HG03565 (cell line): Measurements from ENCODE around the gene WIPF3.
"Not testable (repeated sequence)": the region's sequence is repeated elsewhere in the genome, so short reads cannot be mapped to it uniquely, and the experiment has no call there.

Experiments
- ATAC-seq: cut with Tn5 transposase; IDR thresholded peaks from one replicate; pipeline ENCODE4 v1.9.1; 2021; ENCODE audit warnings: mild to moderate bottlenecking, moderate library complexity; ENCODE audit not compliant: unreplicated experiment

The WIPF3 gene

GRCh38 chr7:29875741-29876140, 69.4 kb downstream of the WIPF3 start:
- ATAC-seq, result no peak

- no peak for ATAC-seq
Measured at GRCh38 chr7:29877196-29877595, 70.9 kb downstream of the WIPF3 start.

- no peak for ATAC-seq
Measured at GRCh38 chr7:29878081-29878688, 71.9 kb downstream of the WIPF3 start.

- ATAC-seq, result no peak
Measured at GRCh38 chr7:29879609-29880008, 73.3 kb downstream of the WIPF3 start.

GRCh38 chr7:29881724-29882123, 75.4 kb downstream of the WIPF3 start:
- no peak for ATAC-seq

- no peak for ATAC-seq
Measured at GRCh38 chr7:29882481-29882880, 76.2 kb downstream of the WIPF3 start.

- no peak for ATAC-seq
Measured at GRCh38 chr7:29883462-29884398, 77.4 kb downstream of the WIPF3 start.

- ATAC-seq, result no peak
Measured at GRCh38 chr7:29884399-29885272, 78.3 kb downstream of the WIPF3 start.

- ATAC-seq, result no peak
Measured at GRCh38 chr7:29885626-29886025, 79.3 kb downstream of the WIPF3 start.

- ATAC-seq, result no peak
Measured at GRCh38 chr7:29886827-29887226, 80.5 kb downstream of the WIPF3 start.

GRCh38 chr7:29888006-29888405, 81.7 kb downstream of the WIPF3 start:
- ATAC-seq, result no peak

- no peak for ATAC-seq
Measured at GRCh38 chr7:29889288-29889687, 83.0 kb downstream of the WIPF3 start.

- ATAC-seq, result no peak
Measured at GRCh38 chr7:29890251-29890650, 83.9 kb downstream of the WIPF3 start.

GRCh38 chr7:29890786-29891185, 84.5 kb downstream of the WIPF3 start:
- ATAC-seq, result not testable (repeated sequence)

GRCh38 chr7:29891766-29892165, 85.5 kb downstream of the WIPF3 start:
- ATAC-seq, result no peak

- ATAC-seq, result no peak
Measured at GRCh38 chr7:29892231-29892630, 85.9 kb downstream of the WIPF3 start.

- no peak for ATAC-seq
Measured at GRCh38 chr7:29893351-29893965, 87.2 kb downstream of the WIPF3 start.

- ATAC-seq, result no peak
Measured at GRCh38 chr7:29894256-29894655, 87.9 kb downstream of the WIPF3 start.

GRCh38 chr7:29895559-29895958, 89.3 kb downstream of the WIPF3 start:
- ATAC-seq, result no peak

GRCh38 chr7:29896685-29897411, 90.5 kb downstream of the WIPF3 start:
- no peak for ATAC-seq
